IMR-90 (cell line): ENCODE results near the gene KLF11.

ENCODE experiments used
- CEBPB ChIP-seq: IDR thresholded peaks from 2 replicates; pipeline ENCODE4 v1.6.1; 2012; ENCODE audit warnings: low read depth, low read length, improper control_type of control experiment
- MAZ ChIP-seq: IDR thresholded peaks from 2 replicates; pipeline ENCODE4 v1.6.1; 2012; ENCODE audit warnings: low read depth, mild to moderate bottlenecking, low read length, improper control_type of control experiment, moderate library complexity, borderline replicate concordance
- MXI1 ChIP-seq: IDR thresholded peaks from 2 replicates; pipeline ENCODE4 v1.6.1; 2012; ENCODE audit warnings: low read depth, mild to moderate bottlenecking, low read length, moderate library complexity, borderline replicate concordance
- NFE2L2 ChIP-seq: fragments of 150-350 bp; IDR thresholded peaks from 2 replicates; pipeline ENCODE4 v1.6.1; 2016; ENCODE audit warnings: low read depth, mild to moderate bottlenecking, low read length
- POLR2A ChIP-seq: IDR thresholded peaks from 2 replicates; pipeline ENCODE4 v1.6.1; 2012; ENCODE audit warnings: mild to moderate bottlenecking, low read depth, low read length
- RAD21 ChIP-seq: IDR thresholded peaks from 2 replicates; pipeline ENCODE4 v1.6.1; 2012; ENCODE audit warnings: low read length, improper control_type of control experiment
- RCOR1 ChIP-seq: IDR thresholded peaks from 2 replicates; pipeline ENCODE4 v1.6.1; 2012; ENCODE audit warnings: mild to moderate bottlenecking, low read length, improper control_type of control experiment; ENCODE audit not compliant: insufficient replicate concordance
- SMC3 ChIP-seq: fragments of 150-350 bp; IDR thresholded peaks from 2 replicates; pipeline ENCODE4 v1.6.1; 2016; ENCODE audit warnings: low read depth, mild to moderate bottlenecking, antibody characterized with exemption, low read length, moderate library complexity
- TF ChIP-seq, protein P1 (sequence below): fragments of 150-350 bp; IDR thresholded peaks from 2 replicates; pipeline ENCODE4 v1.6.1; 2016; ENCODE audit warnings: low read depth, mild to moderate bottlenecking, low read length, moderate library complexity, borderline replicate concordance
- TF ChIP-seq, protein P2 (sequence below): conservative IDR thresholded peaks from 2 replicates; pipeline ENCODE4 v1.5.1; 2012; ENCODE audit warnings: mild to moderate bottlenecking, low read depth, low read length, improper control_type of control experiment
- TF ChIP-seq, protein P3 (sequence below): fragments of 150-350 bp; IDR thresholded peaks from 2 replicates; pipeline ENCODE4 v1.6.1; 2017; ENCODE audit warnings: mild to moderate bottlenecking, antibody characterized with exemption, low read length, low read depth

DNA sequence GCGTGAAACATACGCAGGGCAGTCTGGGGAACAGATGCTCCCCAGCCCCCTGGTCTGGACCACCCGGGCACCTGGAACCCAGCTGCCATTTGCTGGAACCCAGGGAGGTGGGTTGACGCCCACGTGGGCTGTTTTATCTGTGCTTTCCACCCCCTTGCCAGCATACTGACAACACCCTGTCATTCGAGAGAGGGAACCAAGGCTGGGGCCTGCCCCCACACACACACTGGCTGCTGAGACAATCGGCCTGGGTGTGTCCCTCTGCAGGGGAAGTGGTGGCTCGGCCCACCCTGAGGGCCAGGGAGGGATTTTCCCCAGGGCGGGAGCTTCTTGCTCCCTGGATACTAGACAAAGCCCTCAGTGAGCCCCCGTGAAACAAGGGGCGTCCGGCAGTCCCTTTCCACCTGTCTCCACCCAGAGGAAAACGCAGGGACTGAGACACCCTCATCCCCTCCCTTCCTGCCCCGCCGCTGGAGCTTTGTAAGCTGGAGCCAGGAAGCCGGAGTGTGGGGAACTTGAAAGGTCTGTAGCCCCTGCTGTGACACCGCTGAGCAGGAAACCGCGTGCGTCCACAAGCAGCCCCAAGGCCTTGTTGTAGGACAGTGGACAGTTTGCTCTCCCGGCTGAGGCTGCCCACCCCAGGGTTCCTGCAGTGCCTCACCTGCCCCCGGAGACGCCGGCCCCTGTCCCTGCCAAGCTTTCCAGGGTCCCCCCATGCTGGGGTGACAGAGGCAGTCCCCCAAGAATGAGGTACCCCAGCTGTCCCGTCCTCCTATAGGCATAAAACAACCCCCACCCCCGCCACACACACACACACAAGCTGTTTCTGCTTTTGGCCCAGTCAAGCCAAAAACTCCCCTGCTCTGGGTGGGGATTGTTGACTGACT, 14.1 kb upstream of the KLF11 start:
- no peak for TF ChIP-seq RCOR1
- TF ChIP-seq, protein P1, sequence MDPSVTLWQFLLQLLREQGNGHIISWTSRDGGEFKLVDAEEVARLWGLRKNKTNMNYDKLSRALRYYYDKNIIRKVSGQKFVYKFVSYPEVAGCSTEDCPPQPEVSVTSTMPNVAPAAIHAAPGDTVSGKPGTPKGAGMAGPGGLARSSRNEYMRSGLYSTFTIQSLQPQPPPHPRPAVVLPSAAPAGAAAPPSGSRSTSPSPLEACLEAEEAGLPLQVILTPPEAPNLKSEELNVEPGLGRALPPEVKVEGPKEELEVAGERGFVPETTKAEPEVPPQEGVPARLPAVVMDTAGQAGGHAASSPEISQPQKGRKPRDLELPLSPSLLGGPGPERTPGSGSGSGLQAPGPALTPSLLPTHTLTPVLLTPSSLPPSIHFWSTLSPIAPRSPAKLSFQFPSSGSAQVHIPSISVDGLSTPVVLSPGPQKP = no peak
- TF ChIP-seq, protein P2, sequence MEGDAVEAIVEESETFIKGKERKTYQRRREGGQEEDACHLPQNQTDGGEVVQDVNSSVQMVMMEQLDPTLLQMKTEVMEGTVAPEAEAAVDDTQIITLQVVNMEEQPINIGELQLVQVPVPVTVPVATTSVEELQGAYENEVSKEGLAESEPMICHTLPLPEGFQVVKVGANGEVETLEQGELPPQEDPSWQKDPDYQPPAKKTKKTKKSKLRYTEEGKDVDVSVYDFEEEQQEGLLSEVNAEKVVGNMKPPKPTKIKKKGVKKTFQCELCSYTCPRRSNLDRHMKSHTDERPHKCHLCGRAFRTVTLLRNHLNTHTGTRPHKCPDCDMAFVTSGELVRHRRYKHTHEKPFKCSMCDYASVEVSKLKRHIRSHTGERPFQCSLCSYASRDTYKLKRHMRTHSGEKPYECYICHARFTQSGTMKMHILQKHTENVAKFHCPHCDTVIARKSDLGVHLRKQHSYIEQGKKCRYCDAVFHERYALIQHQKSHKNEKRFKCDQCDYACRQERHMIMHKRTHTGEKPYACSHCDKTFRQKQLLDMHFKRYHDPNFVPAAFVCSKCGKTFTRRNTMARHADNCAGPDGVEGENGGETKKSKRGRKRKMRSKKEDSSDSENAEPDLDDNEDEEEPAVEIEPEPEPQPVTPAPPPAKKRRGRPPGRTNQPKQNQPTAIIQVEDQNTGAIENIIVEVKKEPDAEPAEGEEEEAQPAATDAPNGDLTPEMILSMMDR = no peak
- no peak for TF ChIP-seq MXI1
- TF ChIP-seq CEBPB = no peak
- no peak for TF ChIP-seq SMC3
- TF ChIP-seq NFE2L2 = no peak
- no peak for TF ChIP-seq POLR2A
- TF ChIP-seq MAZ = no peak
- no peak for TF ChIP-seq RAD21
- TF ChIP-seq, protein P3, sequence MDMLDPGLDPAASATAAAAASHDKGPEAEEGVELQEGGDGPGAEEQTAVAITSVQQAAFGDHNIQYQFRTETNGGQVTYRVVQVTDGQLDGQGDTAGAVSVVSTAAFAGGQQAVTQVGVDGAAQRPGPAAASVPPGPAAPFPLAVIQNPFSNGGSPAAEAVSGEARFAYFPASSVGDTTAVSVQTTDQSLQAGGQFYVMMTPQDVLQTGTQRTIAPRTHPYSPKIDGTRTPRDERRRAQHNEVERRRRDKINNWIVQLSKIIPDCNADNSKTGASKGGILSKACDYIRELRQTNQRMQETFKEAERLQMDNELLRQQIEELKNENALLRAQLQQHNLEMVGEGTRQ = no peak
